GM12878 (cell line): ENCODE data around the gene MAFG. TPM values are rescaled to one million over a fixed set of nuclear protein-coding genes. Genes with fewer than 3 reads are reported as not detected.

ENCODE experiments used
- ASH2L ChIP-seq: fragments of 300-600, 200-600 bp; sonication (generic); IDR thresholded peaks from 2 replicates; pipeline ENCODE4 v1.6.1; 2017; ENCODE audit warnings: low read depth, mild to moderate bottlenecking, borderline replicate concordance
- ATF7 ChIP-seq: fragments of 450-650 bp; IDR thresholded peaks from 2 replicates; pipeline ENCODE4 v1.6.1; 2016; ENCODE audit warnings: low read depth, mild to moderate bottlenecking
- BCLAF1 ChIP-seq: fragments of 450-650 bp; IDR thresholded peaks from 2 replicates; pipeline ENCODE4 v1.6.1; 2017; ENCODE audit warnings: antibody characterized with exemption, mild to moderate bottlenecking, moderate library complexity
- BHLHE40 ChIP-seq, 2 experiments: fragments of 450-650 bp in 1 of 2; IDR thresholded peaks; 2 replicates each; pipeline ENCODE4 v1.6.1; 2011 to 2017; ENCODE audit warnings: low read depth in 2 of 2, borderline replicate concordance in 1 of 2, improper control_type of control experiment in 1 of 2, low read length in 1 of 2, mild to moderate bottlenecking in 1 of 2
- CBFB ChIP-seq: IDR thresholded peaks from 2 replicates; pipeline ENCODE4 v1.6.1; 2016; ENCODE audit warnings: antibody characterized with exemption, low read depth
- CBX5 ChIP-seq: sonication (generic); IDR thresholded peaks from 2 replicates; pipeline ENCODE4 v1.6.1; 2016; ENCODE audit warnings: low read depth, moderate library complexity, mild to moderate bottlenecking, inconsistent platforms
- CEBPB ChIP-seq, 2 experiments: fragments of 150-350 bp in 1 of 2; IDR thresholded peaks; 2 replicates each; pipeline ENCODE4 v1.6.1; 2012 to 2014; ENCODE audit warnings: low read depth in 2 of 2, low read length in 2 of 2, borderline replicate concordance in 1 of 2, inconsistent platforms in 1 of 2
- CHD4 ChIP-seq: fragments of 200-600 bp; sonication (generic); IDR thresholded peaks from 2 replicates; pipeline ENCODE4 v1.6.1; 2016; ENCODE audit warnings: mild to moderate bottlenecking
- CREB1 ChIP-seq: IDR thresholded peaks from 2 replicates; pipeline ENCODE4 v1.6.1; 2012; ENCODE audit warnings: low read depth, mild to moderate bottlenecking, inconsistent platforms
- CTCF ChIP-seq, 3 experiments: IDR thresholded peaks in 2 of 3; conservative IDR thresholded peaks in 1 of 3; 2 replicates each; pipeline ENCODE4 v1.5.1; 2011; ENCODE audit warnings: low read depth in 3 of 3, low read length in 3 of 3, mild to moderate bottlenecking in 3 of 3, control low read depth in 2 of 3, moderate library complexity in 2 of 3, inconsistent platforms in 1 of 3, mixed read lengths in 1 of 3; ENCODE audit not compliant: control insufficient read depth in 2 of 3, insufficient read depth in 1 of 3; ENCODE audit errors: extremely low read depth in 1 of 3
- GABPA ChIP-seq: IDR thresholded peaks from 2 replicates; pipeline ENCODE4 v1.6.1; 2014; ENCODE audit warnings: antibody characterized with exemption, low read depth, mild to moderate bottlenecking, inconsistent platforms
- NR2C2 ChIP-seq: IDR thresholded peaks from 2 replicates; pipeline ENCODE4 v1.6.1; 2011; ENCODE audit warnings: borderline replicate concordance, low read depth; ENCODE audit not compliant: control insufficient read depth, insufficient read length
- POLR2A ChIP-seq: IDR thresholded peaks from 2 replicates; pipeline ENCODE4 v1.6.1; 2011; ENCODE audit warnings: low read depth, mild to moderate bottlenecking, low read length
- SIN3A ChIP-seq: IDR thresholded peaks from 2 replicates; pipeline ENCODE4 v1.6.1; 2012; ENCODE audit warnings: low read depth, low read length, improper control_type of control experiment
- SREBF2 ChIP-seq: IDR thresholded peaks from 2 replicates; pipeline ENCODE4 v1.6.1; 2012; ENCODE audit warnings: mild to moderate bottlenecking, low read length
- TCF12 ChIP-seq: IDR thresholded peaks from 2 replicates; pipeline ENCODE4 v1.6.1; 2011; ENCODE audit warnings: low read depth, mild to moderate bottlenecking, low read length
- WRNIP1 ChIP-seq: IDR thresholded peaks from 2 replicates; pipeline ENCODE4 v1.6.1; 2011; ENCODE audit warnings: low read depth, low read length, improper control_type of control experiment, borderline replicate concordance
- ZBTB40 ChIP-seq: fragments of 450-650 bp; IDR thresholded peaks from 2 replicates; pipeline ENCODE4 v1.6.1; 2016; ENCODE audit warnings: mild to moderate bottlenecking, moderate library complexity, borderline replicate concordance
- ZNF622 ChIP-seq: fragments of 450-650 bp; IDR thresholded peaks from 2 replicates; pipeline ENCODE4 v1.6.1; 2017; ENCODE audit warnings: mild to moderate bottlenecking, inconsistent platforms
- polyA plus RNA-seq, 11 experiments: library from polyadenylated mRNA; depleted of rRNA in 4 of 11; unstranded in 6 of 11; stranded (reverse) in 5 of 11; fragments of >200 nt; fragmentation: Nextera tagmentation in 4 of 11; fragmentation: Illumina TruSeq in 1 of 11; extraction: Ambion mirVana in 4 of 11; extraction: Trizol in 1 of 11; gene quantifications; 1 replicate in 1 of 11; 2 replicates in 10 of 11; pipeline versions ENCODE4 v1.2.1 to v1.2.3, GENCODE V29; 2011 to 2016; ENCODE audit warnings: inconsistent platforms in 2 of 11, missing spikeins in 2 of 11, low read depth in 1 of 11
- total RNA-seq, 4 experiments: library from RNA; depleted of rRNA in 3 of 4; stranded (reverse); fragments of >200 nt in 3 of 4; fragmentation: Illumina TruSeq in 1 of 4; extraction: Trizol in 1 of 4; gene quantifications; 2 replicates each; pipeline versions ENCODE4 v1.2.1 to v1.2.3, GENCODE V29; 2013 to 2021
- TF ChIP-seq, protein P1 (sequence below): IDR thresholded peaks from 2 replicates; pipeline ENCODE4 v1.6.1; 2012; ENCODE audit warnings: low read depth, low read length, improper control_type of control experiment

MAFG gene
- total and polyA plus RNA-seq, 10 of the 15 experiments (the other 5 are each of a cell fraction or from before 2014, with no cell fraction given): 0.48 to 20.1 (median 7.6) TPM

DNA sequence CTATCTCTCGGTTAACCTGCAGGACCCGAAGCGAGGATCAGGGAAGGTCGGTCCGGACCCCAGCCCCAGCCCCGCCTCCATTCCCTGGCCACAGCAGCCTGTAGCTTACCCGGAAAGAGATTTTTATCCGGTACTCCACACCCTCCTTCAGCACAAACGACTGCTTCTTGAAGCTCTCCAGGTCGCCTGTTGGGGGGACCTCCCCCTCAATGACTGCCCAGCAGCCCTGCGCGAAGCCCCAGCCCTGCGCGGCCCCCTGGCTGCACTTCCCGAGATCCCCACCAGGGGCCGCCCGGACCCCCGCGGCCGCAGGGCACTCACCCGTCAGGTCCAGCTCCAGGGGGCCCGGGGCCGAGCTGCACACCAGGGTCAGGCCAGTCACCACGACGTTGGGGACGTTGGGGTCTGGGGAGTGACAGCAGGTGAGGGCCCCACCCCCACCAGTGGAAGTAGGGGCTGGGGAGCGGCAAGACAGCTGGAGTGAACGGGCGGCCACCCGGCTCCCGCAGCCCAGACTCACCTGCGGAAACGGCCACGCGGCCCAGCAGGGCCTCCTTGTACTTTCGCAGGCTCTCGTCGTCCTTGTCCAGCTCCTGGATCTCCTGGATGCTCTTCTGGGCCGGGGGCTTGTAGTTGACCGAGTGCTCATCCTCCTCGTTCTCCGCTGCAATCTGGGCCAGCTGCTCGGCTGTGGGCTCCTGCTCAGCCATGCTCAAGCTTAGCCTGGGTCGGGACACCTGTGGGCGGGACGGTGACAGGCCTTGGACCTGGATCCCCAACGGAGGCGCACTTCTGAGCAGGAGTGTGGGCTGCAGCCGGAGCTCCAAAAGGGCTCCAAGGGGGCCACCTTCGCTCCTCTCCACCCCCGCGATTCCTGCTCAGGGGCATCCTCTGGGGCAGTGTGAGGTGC is 58.1 kb downstream of the MAFG start (continued):
- TF ChIP-seq BCLAF1 (no peak), CBFB (no peak), GABPA (no peak), ZNF622 (no peak), WRNIP1 (no peak), CBX5 (no peak), ZBTB40 (no peak), ASH2L (no peak), CREB1 (no peak), SIN3A (peak; percentile 32; the same call in 1 of the 2 replicates), BHLHE40 (IDR thresholded peaks at IDR 0.05; ENCODE audit: borderline replicate concordance in 1 of 2, low read depth in 2 of 2, low read length in 1 of 2) (peak in 1 of 2 experiments; percentile 41; a peak in 1 of 4 replicates), ATF7 (no peak), CHD4 (no peak), CTCF (IDR thresholded peaks at IDR 0.05 in 2 of 3, conservative IDR thresholded peaks at IDR 0.05 in 1 of 3; ENCODE audit: control insufficient read depth in 2 of 3, extremely low read depth in 1 of 3, insufficient read depth in 1 of 3, low read depth in 3 of 3, low read length in 3 of 3) (peak; percentile 77 to 99 (median 89)), SREBF2 (no peak), TCF12 (no peak), CEBPB (IDR thresholded peaks at IDR 0.05; ENCODE audit: borderline replicate concordance in 1 of 2, low read depth in 2 of 2, low read length in 2 of 2) (no peak), NR2C2 (no peak), POLR2A (peak; percentile 40)
- TF ChIP-seq, protein P1, sequence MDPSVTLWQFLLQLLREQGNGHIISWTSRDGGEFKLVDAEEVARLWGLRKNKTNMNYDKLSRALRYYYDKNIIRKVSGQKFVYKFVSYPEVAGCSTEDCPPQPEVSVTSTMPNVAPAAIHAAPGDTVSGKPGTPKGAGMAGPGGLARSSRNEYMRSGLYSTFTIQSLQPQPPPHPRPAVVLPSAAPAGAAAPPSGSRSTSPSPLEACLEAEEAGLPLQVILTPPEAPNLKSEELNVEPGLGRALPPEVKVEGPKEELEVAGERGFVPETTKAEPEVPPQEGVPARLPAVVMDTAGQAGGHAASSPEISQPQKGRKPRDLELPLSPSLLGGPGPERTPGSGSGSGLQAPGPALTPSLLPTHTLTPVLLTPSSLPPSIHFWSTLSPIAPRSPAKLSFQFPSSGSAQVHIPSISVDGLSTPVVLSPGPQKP: no peak
